NCI-H345 treated with DMSO at 0.1 percent for 48 hours (cell line): ENCODE measurements around the gene CORO2B.

Experiments
- DNase-seq: peaks from one replicate; lab custom pipeline; 2025; ENCODE audit not compliant: unreplicated experiment; lab: John Stamatoyannopoulos, UW

CORO2B gene

DNA sequence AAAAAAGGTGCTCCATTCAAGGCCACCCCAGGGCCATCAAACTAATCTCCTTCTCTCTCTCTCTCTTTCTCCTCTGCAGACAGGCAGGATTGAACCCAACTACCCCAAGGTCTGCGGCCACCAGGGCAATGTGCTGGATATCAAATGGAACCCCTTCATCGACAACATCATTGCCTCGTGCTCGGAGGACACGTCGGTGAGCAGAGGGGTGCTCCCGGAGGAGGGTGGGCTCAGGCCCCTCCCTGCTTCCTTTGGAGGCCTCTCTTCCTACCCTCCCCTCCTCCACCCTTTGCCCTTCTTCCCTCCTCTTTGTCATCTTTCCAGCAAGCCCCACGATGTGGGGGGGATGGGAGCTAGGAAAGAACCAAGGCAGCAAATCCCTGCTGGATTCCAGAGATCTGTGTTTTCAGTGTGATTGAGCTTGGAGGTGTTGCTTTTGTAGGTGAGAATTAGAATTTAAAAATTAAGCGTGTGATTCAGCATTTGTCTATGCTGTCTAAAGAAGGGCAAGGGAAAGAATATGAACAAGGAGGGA, 116.3 kb downstream of the CORO2B start:
- DNase-seq, result no peak

DNA sequence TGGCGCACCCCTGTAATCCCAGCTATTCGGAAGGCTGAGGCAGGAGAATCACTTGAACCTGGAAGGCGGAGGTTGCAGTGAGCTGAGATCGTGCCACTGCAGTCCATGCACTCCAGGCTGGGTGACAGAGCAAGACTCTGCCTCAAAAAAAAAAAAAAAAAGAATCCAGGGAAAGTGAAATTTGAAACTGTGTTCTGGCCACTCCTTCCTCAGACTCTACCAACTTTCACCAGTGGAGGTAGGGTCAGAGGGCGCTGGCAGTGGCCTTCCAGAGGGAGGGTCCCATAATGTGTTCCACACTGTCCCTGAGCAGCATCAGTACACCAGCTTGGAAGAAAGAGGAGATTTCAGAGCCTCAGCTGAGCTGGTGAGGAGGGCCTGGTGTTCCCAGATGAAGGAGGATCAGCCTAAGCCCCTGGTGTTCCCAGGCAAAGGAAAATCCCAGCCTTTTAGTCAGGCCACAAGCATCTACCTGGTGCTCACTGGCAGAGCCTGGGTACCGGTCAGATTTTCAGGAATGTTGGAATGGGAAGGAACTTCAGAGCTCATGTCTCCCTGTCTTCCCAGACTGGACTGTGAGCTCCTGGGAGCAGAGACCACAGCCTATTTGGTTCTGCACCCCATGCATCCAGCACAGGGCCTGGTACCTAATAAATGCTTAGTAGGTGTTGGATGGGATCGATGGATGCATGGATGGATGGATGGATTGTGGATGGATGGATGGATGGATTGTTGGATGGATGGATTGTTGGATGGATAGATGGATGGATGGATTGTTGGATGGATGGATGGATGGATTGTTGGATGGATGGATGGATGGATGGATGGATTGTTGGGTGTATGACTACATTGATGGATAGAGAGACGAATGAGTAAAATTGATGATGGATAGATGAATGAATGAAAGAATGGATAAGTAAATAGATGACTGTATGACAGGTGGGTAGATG, 117.9 kb downstream of the CORO2B start:
- DNase-seq, result no peak

DNA sequence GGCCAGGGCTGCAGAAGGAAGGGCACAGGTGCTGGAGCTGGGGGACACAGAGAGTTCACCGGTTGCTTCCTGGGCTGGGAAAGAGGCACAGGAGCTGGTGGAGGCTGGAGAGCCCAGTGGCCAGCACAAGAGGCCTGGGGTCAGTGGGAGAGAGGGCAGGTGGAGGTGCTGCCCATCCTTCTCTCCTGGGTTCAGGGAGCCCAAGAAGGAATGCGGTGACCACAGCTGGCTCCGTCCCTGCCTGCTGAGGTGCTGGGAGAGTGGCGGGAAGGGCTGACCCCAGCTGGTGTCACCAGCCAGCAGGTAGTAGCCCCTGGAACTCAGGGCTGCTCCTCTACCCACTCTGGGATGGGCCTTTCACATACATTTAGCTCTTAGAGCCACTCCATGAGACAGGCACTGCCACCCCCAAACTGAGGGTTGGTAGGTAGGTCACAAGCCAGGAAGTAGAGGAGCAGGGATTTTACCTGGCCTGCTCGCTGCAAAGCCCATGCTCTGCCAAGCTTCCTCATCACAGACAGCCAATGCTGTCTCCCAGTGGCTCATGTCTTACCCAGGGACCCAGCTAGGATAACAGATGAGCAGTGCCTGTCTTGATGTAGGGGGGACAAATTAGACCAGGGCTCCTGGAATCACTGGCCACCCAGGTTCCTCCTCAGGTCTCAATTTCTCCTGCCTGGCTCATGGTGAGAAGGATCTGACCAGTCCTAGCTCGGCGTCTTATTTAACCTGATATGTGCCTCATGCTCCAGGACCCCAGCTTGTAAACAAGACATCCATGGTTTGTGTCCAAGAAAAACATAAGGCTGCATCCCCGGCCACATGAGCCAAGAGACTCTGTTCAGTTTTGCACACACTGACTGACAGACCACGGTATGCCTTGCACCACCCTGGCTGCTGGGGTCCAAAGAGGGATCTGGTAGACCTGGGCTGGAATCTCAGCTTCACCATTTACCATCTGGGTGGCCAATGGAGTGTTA, 119.2 kb downstream of the CORO2B start:
- no peak for DNase-seq

DNA sequence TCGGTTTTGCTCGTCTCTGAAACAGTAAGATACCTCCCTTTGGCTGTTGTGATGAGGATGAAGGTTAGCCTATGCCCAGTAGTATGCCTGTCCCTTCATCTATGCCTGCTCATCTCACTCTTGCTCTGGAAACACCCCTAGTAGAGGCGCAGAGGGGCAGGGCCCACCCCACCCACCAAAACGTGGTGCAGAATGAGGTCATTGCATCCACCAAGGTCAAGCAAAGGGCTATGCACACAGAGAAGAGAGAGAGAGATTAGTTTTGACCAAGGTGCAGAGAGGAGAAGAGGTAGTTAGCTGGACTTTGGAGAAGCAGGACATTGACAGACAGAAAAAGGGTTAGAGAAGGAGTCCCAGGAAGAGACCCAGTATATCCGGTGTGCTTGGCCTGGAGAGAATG, 119.9 kb downstream of the CORO2B start:
- no peak for DNase-seq

DNA sequence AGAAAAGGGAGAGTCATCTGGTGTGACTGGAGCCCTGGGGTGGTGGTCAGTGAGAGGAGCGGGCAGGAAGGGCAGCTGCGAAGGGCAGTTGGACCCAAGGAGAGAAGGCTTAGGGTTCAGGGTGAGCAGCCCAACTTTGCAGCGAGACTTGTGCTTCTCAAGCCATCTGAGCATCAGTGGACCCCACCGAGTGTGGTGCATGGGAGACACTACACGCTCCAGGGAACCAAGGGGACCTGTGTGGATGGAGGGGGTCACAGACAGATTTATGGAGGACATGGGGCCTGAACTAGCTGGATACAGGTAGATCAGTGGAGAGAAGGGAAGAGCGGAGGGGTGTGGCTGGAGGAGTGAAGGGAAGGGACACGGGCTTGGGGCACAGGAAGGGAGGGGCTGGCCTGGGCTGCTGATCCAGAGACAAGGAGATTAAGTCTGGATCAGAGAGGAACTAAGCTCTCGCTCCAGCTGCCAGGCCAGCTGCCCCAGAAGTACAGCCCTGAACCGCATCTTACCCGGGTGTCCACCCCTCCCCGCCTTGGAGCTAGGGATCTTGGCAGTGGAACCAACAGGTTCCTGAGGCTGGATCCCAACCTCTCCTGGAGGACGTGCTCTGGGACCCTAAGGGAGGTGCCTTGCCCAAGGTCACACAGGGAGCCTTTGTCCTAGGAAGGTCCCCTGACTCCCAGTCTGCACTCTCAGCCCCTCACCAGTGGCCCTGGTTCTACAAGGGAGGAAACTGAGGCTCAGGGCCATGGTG, 120.5 kb downstream of the CORO2B start:
- no peak for DNase-seq

DNA sequence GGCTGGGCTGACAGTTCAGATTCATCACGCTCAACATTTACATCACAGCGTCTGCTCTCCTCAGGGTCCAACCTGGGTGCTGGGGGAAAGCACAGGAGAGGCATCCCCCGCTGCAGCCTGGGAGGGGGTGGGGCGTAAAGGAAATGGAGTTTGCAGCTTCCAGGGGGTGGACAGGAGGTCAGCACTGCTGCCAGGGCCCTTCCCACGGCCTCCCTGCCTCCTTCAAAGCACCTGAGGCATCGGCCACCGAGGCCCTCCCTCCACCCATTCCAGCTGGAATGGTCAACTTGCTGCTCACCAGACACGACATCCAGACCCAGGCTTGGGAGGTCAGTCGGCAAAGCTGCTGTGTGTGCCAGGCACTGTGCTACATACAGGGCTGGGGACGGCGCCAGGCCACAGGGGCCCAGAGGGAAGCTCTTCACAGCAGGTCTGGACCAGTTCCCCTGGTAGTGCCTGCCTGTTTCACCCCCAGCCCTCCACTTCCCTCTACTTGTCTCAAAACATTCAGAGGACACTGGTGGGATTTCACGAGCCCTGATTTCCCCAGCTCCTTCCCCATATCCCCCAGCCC, 121.2 kb downstream of the CORO2B start:
- DNase-seq, result no peak

DNA sequence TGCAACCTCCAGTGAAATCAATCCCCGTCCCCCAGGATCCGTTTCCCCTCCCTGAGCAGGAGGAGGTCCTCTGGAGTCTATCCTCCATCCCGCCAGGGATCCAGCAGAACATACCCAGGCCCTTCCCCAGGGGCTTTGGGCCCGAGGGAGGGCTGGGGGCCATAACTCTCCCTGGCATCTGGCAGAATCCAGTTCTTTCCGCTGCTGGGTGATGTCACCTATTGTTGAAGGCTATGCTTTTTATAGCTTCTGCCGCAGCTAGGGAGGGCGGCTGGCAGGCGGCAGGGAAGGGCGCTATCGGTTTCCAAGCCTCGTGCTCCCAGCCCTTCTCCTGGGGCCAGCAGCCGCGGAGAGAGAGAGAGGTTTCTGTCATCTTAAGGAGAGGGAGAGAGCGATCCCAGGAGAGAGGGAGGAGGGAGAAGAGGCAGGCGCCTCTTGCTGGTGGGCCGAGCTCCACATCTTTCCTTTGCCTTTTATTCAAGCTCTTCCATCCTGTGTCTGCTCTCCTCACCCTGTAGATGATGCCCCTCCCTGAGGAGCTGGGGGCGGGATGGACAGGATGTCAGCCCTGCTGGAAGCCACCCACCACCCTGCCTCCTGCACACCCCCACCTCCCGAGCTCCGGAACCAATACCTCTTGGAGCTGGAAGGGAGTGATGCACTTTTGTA, 121.8 kb downstream of the CORO2B start:
- DNase-seq, result peak; percentile 71

DNA sequence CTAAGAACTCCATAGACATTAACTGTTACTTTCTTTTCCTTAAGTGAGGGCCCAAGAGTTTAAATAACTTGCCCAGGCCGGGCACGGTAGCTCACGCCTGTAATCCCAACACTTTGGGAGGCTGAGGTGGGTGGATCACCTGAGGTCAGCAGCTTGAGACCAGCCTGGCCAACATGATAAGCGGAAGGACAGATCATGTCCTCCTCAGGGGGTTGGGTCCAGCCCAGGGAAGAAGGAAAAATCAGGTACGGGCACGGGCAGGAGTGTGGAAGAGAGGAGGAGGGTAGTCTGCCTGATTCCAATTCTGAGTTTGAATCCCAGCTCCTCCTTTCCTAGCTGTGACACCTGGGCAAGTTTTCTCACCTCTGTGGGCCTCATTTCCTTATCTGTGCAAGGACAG, 123.1 kb downstream of the CORO2B start:
- no peak for DNase-seq

DNA sequence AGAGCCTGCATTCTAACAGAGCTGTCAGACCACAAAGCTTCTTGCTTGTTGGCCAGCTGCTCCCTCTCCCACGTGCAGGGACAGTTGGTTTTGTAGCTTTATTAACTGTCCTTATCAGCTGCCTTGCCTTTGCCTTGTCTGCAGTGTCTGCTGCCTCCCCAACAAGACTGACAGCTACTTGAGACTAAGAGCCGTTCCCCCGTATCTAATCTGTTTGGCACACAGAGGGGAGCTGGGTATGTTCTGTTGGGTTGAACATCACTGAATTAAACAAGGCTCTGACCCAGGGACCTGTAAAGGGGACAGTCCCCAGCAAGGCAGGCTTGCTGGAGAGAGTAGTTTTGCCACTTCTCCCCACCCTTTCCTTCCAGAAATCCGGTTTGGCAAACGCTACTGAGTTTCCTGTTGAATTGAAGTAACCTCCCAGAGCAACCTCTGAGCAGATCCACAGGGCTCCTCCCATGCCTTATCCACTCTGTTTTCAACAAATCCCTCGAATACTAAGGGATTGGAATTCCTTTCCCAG, 125.8 kb downstream of the CORO2B start:
- no peak for DNase-seq

DNA sequence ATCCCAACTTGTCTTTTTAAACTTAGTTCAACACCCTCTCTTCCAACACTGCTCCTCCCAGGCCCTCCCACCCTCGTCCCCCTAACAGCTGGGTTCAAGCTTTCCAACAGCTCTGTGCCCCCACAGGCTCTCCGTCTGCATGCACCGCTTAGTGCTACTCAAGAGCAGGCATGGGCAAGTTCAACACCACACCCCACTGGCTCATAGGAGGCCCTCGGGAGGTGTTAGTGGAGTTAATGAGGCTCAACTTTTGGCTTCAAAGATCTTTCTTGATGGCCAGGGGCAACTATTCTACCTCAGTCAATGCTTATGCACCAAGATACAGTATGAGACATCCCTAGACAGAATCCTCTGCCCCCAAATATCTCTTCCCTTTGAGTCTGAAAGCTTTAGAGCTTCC, 127.5 kb downstream of the CORO2B start:
- no peak for DNase-seq

DNA sequence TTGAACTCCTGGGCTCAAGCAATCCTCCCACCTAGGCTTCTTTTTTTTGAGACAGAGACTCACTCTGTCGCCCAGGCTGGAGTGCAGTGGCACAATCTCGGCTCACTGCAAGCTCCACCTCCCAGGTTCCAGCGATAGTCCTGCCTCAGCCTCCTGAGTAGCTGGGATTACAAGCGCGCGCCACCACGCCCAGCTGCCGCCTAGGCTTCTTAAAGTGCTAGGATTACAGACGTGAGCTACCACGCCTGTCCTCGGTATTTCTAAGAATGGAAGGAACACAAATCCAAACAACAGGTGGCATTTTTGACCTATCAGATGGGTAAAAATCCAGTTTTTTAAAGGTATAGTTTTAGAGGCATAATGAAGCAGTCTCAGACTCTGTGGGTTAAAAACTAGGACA, 128.1 kb downstream of the CORO2B start:
- DNase-seq, result no peak

DNA sequence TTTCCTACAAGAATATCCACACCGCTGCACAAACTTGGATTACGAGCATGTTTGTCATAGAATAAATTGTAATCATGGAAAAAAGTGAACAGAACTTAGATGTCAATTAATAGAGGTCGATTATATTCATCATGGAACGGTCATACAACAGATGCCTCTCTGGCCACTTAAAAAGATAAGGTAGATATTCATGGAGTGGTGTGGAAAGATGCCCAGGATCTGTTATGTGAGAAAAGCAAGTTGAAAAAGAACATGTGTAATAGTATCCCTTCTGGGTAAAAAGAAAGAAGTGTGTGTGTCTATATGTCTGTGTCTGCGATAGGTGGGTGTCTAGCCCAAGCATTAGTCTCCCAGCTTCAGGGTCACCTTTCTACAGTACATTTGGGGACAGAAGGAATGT, 128.6 kb downstream of the CORO2B start:
- no peak for DNase-seq

DNA sequence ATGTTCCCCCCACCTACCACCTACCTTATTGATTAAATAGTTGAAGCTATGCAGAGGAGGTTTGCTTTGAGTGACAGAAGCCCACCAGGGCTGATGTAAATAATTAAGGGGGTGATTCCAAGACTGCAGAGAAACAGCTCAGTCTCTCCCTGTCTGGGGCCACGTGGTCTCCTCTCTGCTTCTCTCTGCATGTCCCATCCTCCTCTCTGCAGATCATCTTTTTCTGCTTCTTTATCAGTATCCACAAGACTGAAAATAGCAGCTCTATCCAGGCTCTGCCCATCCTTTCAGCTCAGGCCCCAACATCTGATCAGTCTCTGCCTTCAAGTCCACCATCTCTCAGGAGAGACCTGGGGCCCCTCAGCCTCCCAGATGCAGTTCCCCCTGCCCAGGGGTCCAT, 131.1 kb downstream of the CORO2B start:
- no peak for DNase-seq

DNA sequence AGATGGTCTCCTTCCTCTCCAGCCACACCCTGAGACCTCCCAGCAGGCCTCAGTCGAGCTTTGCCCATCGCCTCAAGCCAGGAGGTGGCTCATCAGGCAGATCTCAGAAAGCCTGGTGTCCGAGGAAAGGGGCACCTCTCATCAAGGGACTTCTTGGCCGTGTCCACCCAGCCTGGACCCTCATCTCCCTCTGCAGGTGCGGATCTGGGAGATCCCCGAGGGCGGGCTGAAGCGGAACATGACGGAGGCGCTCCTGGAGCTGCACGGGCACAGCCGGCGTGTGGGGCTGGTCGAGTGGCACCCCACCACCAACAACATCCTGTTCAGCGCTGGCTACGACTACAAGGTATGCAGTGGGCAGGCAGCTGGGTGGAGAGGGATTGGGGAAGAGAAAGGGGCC, 131.7 kb downstream of the CORO2B start:
- no peak for DNase-seq

DNA sequence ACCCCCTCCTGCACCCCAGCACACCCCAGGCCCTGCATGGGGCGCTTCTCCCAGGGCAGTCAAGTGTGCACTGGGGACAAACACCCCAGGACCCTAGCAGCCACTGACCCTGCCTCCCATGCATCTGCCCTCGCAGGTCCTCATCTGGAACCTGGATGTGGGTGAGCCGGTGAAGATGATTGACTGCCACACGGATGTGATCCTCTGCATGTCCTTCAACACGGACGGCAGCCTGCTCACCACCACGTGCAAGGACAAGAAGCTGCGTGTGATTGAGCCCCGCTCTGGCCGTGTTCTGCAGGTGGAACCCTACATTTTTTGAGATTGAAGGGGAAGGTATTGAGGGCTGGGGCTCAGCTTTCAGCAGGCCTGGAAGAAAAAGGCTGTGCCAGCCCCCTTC, 132.6 kb downstream of the CORO2B start:
- DNase-seq, result no peak

DNA sequence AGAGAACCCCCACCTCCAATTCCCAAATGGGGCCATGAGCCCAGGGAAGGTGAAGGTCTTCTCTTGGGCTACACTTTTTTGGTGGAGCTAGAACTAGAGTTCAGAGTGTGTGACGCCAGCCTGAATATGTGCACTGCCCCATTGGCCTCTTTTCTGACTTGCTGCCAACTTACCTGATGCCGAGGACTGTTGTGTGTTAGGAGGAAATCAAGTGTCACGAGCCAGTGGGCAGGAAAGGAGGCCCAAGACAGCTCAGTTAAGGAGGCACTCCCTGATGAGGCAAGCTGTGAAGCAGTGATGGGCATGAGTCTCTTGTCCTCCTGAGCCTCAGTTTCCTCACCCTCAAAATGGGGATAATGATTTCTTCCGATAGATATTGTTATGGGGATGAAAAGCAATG, 134.1 kb downstream of the CORO2B start:
- no peak for DNase-seq

DNA sequence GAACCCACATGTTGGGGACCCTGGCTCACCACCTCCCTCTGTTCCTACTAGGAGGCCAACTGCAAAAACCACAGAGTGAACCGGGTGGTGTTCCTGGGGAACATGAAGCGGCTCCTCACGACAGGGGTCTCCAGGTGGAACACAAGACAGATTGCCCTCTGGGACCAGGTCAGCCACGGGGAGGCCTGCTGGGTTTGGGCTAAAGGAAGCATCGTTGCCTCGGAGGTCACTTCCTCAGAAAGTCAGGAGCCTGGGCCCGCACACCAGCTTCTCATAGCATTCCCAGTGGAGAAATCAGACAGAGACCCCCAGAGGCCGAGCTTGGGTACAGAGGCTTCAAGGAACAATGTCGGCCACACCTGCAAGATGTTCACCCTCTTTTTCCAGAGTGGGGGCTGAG, 135.1 kb downstream of the CORO2B start:
- no peak for DNase-seq

DNA sequence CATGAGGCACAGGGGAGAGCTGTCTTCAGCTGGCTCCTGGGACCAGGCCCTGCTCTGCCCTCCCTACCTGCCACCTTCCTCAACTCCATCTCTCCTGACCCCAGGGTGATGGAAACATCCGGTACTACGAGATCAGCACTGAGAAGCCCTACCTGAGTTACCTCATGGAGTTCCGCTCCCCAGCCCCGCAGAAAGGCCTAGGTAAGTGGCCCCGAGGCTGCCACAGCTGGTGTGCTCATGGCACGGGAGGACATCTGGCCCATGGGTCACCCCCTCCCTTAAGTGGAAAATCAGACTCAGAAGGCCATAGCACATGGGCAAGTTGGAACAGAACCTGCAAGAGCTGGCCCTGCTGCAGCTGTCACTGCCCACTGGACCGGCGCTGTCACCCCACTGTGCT, 136.3 kb downstream of the CORO2B start:
- no peak for DNase-seq

DNA sequence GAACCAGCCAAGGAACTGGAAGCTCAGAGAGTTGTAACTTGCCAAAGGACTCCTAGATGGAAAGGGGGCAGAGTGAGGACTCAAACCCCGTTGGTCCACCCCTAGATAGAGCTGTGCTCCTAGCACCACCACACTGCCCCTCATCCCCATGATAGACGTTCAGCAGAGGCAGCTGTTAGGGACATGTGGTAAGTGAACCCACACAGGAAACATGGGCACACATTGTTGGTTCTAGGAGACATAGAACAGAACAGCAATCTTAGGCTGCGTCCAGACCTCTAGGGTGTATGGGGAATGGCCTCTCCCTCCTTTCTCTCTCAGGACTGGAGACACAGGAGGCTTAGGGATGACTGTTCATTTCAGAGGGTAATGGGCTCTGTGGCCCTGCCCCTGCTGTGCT, 139.2 kb downstream of the CORO2B start:
- DNase-seq, result no peak

DNA sequence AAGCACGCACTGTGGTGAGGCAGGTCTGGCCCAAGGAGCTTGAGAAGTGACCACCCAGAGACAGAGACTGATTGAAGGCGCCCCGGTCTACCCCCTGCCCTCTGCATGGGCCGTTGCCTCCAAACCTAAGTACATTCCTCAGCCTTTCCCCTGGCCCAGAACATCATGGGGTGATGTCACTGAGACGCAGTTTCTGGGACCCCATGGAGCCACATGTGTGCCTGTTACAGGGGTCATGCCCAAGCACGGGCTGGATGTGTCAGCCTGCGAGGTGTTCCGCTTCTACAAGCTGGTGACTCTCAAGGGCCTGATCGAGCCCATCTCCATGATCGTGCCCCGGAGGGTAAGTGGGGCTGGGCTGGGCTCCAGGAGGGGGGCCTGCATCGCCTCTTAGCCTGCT, 139.7 kb downstream of the CORO2B start:
- no peak for DNase-seq
